Measurements from ENCODE around the gene APLP1.

DNA sequence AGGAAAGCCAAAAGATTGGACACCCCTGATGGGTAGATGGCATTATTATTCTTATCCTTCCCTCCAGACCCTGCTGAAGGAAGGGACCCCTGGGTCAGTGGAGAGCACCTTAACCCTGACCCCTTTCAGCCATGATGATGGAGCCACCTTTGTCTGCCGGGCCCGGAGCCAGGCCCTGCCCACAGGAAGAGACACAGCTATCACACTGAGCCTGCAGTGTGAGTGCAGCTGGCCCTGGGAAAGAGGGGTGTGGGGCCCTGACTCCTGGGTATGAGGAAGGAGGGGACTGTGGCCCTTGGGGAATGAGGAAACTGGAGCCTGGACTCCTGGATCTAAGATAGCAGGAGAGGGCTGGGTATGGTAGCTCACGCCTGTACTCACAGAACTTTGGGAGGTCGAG is 9.0 kb upstream of the APLP1 start:
- no peak for TF ChIP-seq EZH2 (IDR thresholded peaks at IDR 0.05)
- no peak for TF ChIP-seq POLR2AphosphoS5 (IDR thresholded peaks at IDR 0.05; ENCODE audit: borderline replicate concordance, low read depth, low read length)
- no peak for TF ChIP-seq FOXP2 (optimal IDR thresholded peaks at IDR 0.05; ENCODE audit: control extremely low read depth, extremely low read length, insufficient read depth)

Measured in SK-N-MC (cell line).